CD4-positive, alpha-beta T cell treated with Interleukin-12 subunit alpha and Interleukin-12 subunit beta, for 1 hour (primary cell): ENCODE measurements around the gene ZFR.
"Not testable (repeated sequence)": the region's sequence is repeated elsewhere in the genome, so short reads cannot be mapped to it uniquely, and the experiment has no call there.

Experiments used
- DNase-seq: peaks from one replicate; pipeline ENCODE4 v3.0.0-alpha.2; 2020

Gene ZFR

GRCh38 chr5:32449262-32449661 is 4.7 kb upstream of the ZFR start:
- DNase-seq = no peak

DNA sequence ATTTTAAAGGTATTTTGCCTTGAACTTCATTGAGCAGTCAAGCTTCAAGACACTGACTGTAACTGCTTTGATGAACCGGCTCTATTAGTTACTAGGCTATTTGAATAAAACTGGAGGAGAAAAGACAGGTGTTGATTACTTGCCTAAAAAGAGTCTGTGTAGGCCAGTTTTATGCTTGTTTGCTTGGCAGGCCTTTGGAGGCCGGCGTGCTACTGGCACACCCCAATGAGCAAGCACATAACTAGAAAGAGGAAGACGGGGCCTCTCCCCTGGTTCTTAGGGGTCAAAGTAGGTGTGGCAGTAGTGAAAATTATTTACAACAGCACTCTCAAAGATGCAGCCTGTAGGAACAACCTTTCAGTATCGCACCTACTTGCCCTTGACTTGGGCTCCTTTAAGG is 2.1 kb upstream of the ZFR start:
- no peak for DNase-seq

DNA sequence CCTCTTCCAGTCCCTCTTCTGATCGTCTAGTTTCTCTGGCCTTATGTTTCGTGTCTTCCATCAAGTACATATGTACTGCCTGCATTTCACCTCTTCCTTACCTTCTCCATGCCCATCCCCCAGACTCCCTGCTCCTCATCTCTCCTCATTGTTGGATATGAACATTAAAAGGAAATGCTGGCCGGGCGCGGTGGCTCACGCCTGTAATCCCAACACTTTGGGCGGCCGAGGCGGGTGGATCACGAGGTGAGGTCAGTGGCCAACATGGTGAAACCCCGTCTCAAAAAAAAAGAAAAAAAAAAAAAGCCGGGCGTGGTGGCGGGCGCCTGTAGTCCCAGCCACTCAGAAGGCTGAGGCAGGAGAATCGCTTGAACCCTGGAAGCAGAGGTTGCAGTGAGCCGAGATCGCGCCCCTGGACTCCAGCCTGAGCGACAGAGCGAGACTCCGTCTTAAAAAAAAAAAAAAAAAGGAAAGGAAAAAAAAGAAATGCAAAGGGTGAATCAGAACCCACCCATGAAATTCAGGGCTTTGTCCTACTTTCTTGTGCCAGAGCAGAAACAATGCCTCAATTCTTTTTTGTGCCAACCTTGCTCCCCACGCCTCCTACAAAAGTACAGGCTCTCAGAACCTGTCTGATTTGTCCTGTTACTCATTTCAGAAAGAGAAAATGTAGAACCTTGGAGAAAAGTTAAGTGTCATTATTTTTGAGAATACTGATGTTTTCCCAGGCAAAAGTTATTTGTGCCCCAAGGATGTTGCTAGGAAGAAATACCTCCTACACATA is 1.5 kb upstream of the ZFR start:
- DNase-seq = no peak

- DNase-seq = no peak
Observed at GRCh38 chr5:32445287-32445758, 783 bp upstream of the ZFR start.

DNA sequence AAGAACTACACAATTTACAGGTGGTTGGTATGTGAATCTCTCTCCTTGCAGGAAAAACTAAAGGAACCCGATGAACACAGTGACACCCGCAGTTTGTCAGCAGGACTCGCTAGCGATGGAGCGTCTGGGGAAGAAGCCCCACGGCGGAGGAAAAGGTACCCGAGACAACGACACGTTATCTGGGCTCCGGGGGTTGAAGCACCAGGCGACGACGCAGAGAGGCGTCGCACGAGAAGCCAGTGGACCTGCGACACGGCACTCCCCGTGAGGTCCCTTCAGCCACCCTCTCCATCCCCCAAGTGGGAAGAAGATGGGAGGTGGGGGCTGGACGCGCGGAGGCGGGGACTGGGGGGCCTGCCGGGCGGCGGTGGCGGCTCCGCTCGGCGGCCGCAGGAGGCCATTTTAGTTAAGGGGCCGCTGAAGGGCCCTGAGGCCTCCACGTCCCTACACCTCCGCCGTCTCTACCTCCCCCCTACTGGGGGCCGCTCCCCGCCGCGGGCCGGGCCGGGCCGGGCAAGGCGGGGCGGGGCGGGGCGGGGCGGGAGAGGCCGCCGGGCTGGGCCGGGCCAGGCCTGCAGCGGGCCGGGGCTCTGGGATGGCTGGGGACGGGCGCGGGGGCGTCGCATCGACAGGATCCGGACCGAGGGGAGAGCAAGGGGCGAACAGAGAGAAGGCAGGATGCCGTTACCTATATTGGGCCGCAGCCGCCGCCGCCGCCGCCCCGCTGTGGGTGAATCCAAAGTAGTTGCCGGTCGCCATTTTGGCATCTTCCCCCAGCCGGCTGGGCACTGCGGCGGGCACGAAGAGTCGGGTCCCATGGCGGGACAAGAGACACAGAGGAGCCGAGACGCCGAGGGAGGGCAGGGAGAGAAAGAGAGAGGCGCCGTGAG is 754 bp downstream of the ZFR start:
- DNase-seq = peak; percentile 65

- no peak for DNase-seq
Observed at GRCh38 chr5:32443145-32443540, 1.4 kb downstream of the ZFR start.

DNA sequence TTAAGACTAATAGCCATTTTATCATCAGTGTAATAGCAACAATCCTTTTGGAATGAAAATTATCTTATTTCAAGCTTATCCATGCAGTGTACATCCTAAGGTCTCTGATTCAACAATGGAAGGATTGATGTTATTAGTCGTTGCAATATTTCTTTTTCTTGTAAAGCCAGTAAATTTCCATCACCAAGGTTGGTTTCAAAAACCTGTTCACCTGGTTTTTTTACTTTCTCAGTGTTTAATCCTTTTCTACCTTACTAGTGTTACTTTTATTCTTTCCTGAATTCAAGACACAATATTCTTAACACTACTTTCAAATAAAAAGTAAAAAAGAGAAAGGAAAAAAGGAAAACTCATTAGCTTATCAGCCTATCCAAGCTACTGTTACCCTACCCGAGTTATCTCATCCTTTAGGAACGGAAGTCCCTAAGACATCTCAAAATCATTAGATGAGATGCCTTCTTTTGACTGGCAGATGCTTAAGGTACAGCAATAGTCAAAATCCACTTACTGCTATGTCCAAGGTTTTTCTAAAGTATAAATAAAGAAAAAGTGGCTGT is 5.4 kb downstream of the ZFR start:
- DNase-seq = no peak

- no peak for DNase-seq
Observed at GRCh38 chr5:32436553-32437242, 7.8 kb downstream of the ZFR start.

- DNase-seq = no peak
Observed at GRCh38 chr5:32435383-32435782, 9.2 kb downstream of the ZFR start.

- DNase-seq = no peak
Observed at GRCh38 chr5:32434221-32434620, 10.3 kb downstream of the ZFR start.

- DNase-seq = no peak
Observed at GRCh38 chr5:32432633-32433032, 11.9 kb downstream of the ZFR start.

- DNase-seq = not testable (repeated sequence)
Observed at GRCh38 chr5:32430825-32431224, 13.7 kb downstream of the ZFR start.

GRCh38 chr5:32428426-32428825 is 16.1 kb downstream of the ZFR start:
- DNase-seq = no peak

DNA sequence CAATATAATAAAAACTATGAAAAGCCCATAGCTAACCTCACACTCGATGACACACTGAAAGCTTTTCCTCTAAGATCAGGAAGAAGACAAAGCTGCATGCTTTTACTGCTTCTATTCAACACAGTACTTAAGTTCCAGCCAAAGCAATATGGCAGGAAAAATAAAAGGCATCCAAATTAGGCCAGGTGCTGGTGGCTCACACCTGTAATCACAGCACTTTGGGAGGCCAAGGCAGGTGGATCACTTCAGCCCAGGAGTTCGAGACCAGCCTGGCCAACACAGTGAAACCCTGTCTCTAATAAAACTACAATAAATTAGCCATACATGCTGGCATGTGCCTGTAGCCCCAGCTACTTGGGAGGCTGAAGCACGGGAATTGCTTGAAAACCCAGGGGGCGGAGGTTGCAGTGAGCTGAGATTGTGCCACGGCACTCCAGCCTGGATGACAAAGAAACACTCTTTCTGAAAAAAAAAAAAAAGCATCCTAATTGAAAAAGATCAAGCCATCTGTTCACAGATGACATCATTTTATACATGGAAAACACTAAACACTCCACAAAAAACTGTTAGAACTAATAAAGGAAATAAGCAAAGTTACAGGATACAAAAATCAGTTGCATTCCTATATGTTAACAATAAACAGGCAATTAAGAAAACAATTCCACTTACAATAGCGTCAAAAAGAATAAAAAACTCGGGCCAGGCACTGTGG is 17.9 kb downstream of the ZFR start:
- DNase-seq = no peak

GRCh38 chr5:32422697-32423096 is 21.8 kb downstream of the ZFR start:
- DNase-seq = no peak

GRCh38 chr5:32421075-32421474 is 23.5 kb downstream of the ZFR start:
- DNase-seq = no peak

DNA sequence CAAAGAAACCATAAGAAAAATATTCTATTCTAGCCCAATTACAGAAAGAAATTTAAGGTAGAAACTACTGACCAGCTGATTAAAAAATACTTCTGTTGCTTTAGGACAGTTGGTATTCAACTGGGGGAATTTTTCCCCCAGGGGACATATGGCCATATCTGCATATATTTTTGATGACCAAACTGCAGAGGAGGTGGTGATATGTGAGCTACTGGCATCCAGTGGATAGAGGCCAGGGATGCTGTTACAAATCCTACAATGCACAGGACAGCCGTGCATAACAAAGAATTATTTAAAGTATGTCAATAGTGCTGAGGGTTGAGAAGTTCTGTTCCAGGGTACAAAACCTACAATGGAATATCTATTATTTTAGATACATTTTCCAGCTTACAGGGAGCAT is 24.0 kb downstream of the ZFR start:
- no peak for DNase-seq

GRCh38 chr5:32419791-32420190 is 24.7 kb downstream of the ZFR start:
- DNase-seq = no peak

- no peak for DNase-seq
Observed at GRCh38 chr5:32413466-32414263, 30.9 kb downstream of the ZFR start.

DNA sequence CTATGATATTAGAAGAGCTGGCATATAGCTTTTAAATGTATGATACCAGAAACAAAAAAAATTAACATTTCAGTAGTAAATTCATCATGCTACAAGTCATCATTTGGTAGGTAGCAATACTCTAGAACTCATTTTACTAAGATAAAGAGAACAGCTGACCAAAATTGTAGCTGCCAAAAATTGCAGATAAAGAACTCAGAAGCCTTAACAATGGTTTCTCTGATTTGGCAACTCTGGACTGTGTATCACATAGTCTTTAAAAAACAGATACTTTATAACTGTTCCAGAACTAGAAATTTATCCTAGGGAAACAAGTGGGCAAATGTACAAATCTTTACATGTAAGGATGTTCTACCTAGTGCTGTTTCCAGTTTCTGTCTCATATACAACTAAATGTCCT is 33.9 kb downstream of the ZFR start:
- DNase-seq = no peak

DNA sequence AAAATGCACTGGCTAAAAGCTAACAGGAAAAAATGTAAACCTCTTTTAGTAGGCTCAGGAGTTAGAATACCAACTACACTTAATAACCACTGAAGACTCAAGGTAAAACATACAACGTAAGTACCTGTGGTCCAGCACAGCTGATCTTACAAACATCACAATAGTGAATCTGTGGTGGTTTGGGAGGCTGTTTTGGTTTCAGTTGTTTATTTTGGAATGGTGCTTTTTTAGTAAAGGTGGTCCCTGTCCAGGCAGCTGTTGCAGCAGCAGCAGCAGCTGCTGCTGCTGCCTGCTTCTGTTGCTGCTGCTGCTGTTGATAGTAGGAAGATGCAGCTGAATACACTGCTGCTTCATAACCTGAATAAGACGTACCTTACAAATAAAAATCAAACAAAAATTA is 37.9 kb downstream of the ZFR start:
- DNase-seq = no peak

GRCh38 chr5:32405507-32405906 is 39.0 kb downstream of the ZFR start:
- DNase-seq = no peak
